ENCODE measurements around the gene PHGDH. TPM values are rescaled to one million over a fixed set of nuclear protein-coding genes. Genes with fewer than 3 reads are reported as not detected.

PHGDH gene
- total and polyA plus RNA-seq, 9 of the 15 experiments (the other 6 are each of a cell fraction or from before 2014, with no cell fraction given) = 6.7 to 84.2 (median 36.2) TPM

- TF ChIP-seq E2F5 (CRISPR knock-in tag; IDR thresholded peaks at IDR 0.05) (no peak), USF2 (CRISPR knock-in tag; IDR thresholded peaks at IDR 0.05) (no peak), NKRF (IDR thresholded peaks at IDR 0.05; ENCODE audit: borderline replicate concordance) (no peak), NFE2 (IDR thresholded peaks at IDR 0.05; ENCODE audit: low read depth) (no peak), KDM4B (IDR thresholded peaks at IDR 0.05; ENCODE audit: borderline replicate concordance in 2 of 2, low read depth in 1 of 2) (no peak), SIRT6 (IDR thresholded peaks at IDR 0.05; ENCODE audit: low read depth, low read length) (no peak), JUNB (CRISPR knock-in tag; conservative IDR thresholded peaks at IDR 0.05) (no peak), FUS (optimal IDR thresholded peaks at IDR 0.05; ENCODE audit: low read depth, low read length) (no peak), DPF2 (IDR thresholded peaks at IDR 0.05) (no peak), CBFB (CRISPR knock-in tag; IDR thresholded peaks at IDR 0.05) (no peak), CREB1 (IDR thresholded peaks at IDR 0.05) (no peak), CREB1 (CRISPR knock-in tag; IDR thresholded peaks at IDR 0.05) (no peak), ZNF695 (CRISPR knock-in tag; IDR thresholded peaks at IDR 0.05) (no peak), ZFP1 (CRISPR knock-in tag; IDR thresholded peaks at IDR 0.05) (no peak), NEUROD1 (IDR thresholded peaks at IDR 0.05; ENCODE audit: borderline replicate concordance, low read depth, low read length, partially characterized antibody) (peak; percentile 23)
- TF ChIP-seq, protein P1, sequence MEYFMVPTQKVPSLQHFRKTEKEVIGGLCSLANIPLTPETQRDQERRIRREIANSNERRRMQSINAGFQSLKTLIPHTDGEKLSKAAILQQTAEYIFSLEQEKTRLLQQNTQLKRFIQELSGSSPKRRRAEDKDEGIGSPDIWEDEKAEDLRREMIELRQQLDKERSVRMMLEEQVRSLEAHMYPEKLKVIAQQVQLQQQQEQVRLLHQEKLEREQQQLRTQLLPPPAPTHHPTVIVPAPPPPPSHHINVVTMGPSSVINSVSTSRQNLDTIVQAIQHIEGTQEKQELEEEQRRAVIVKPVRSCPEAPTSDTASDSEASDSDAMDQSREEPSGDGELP (CRISPR knock-in tag; IDR thresholded peaks at IDR 0.05; ENCODE audit: borderline replicate concordance) = peak; percentile 79
- TF ChIP-seq, protein P2, sequence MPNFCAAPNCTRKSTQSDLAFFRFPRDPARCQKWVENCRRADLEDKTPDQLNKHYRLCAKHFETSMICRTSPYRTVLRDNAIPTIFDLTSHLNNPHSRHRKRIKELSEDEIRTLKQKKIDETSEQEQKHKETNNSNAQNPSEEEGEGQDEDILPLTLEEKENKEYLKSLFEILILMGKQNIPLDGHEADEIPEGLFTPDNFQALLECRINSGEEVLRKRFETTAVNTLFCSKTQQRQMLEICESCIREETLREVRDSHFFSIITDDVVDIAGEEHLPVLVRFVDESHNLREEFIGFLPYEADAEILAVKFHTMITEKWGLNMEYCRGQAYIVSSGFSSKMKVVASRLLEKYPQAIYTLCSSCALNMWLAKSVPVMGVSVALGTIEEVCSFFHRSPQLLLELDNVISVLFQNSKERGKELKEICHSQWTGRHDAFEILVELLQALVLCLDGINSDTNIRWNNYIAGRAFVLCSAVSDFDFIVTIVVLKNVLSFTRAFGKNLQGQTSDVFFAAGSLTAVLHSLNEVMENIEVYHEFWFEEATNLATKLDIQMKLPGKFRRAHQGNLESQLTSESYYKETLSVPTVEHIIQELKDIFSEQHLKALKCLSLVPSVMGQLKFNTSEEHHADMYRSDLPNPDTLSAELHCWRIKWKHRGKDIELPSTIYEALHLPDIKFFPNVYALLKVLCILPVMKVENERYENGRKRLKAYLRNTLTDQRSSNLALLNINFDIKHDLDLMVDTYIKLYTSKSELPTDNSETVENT (CRISPR knock-in tag; IDR thresholded peaks at IDR 0.05) = no peak
Observed at GRCh38 chr1:119712342-119713038, 756 bp downstream of the PHGDH start (continued).

All from K562 (cell line).